ENCODE measurements around the gene ITGB8.
A peak's percentile ranks its signal among the peaks of the same experiment; 100 is the strongest.
"Not testable (repeated sequence)": the region's sequence is repeated elsewhere in the genome, so short reads cannot be mapped to it uniquely, and the experiment has no call there.

ITGB8 gene

GRCh38 chr7:20385126-20385525, 54.4 kb downstream of the ITGB8 start:
- no peak for DNase-seq (ENCODE audit: low spot score)

DNA sequence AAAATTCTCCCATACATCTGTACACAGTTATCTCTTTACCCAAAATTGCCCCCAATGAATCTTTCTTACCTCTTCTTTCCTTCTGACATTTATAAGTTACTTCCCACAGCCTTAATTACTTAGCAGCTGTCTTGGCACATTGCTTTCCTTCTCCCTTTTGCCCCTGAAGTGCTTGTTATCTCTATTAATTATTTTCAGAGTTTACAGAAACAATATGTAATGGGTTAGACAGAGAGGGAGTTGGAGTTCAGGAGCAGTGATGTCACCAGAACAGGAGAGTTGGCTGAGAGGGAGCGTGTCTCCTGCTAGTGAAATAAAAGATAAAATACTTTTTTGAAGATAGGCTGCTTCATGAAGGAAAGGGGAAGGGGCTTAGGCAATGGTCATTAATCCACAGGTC, 57.4 kb downstream of the ITGB8 start:
- DNase-seq (ENCODE audit: low spot score) = no peak

- DNase-seq (ENCODE audit: low spot score) = not testable (repeated sequence)
These were observed 58.5 kb downstream of the ITGB8 start for GRCh38 chr7:20389192-20389591.

DNA sequence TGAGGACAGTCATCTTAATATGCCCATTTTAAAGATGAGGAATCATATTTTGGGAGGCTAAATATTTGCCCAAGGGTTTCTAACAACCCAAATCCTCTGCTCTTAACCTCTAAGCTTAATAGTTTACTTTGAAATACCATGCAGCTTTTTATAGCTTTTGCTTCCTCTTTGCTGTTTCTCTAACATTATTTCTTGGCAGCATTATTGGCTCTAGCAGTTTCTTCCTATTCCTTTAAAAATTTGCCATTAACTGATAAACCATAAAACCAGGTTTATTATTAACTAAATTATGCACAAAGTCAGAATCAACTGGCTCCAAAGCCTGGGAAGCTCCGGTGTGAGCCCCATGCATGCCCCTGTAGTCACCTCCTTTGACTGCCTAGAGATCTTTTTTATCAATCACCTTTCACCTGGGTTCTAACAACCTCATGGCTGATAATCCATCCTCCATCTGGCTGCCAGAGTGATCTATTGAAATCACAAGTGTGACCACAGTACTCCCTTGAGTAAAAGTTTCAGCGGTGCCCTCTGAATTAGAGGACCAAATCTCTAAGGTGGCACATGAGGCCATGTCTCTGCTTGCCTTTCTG, 62.4 kb downstream of the ITGB8 start:
- DNase-seq (ENCODE audit: low spot score) = no peak

GRCh38 chr7:20393616-20394015, 62.9 kb downstream of the ITGB8 start:
- DNase-seq (ENCODE audit: low spot score) = no peak

GRCh38 chr7:20394284-20394683, 63.6 kb downstream of the ITGB8 start:
- no peak for DNase-seq (ENCODE audit: low spot score)

- no peak for DNase-seq (ENCODE audit: low spot score)
These were observed 64.4 kb downstream of the ITGB8 start for GRCh38 chr7:20395104-20395503.

DNA sequence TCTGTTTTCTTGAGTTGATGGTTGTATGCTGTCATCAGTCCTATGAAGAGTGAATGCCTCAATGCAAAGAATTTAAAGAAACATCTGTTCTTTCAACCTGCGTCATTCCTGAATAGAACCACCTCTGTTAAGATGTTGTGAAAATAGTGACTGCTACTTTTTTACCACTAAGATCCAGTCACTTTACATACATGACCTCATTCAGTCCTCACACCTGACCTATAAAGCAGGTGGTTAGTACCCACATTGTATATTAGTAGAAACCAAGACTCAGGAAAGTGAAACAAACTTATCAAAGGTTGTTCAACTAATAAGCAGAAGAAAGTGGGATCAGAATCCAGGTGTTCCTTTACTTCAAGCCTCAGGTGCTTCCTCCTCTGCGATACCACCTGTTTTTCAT, 64.8 kb downstream of the ITGB8 start:
- no peak for DNase-seq (ENCODE audit: low spot score)

GRCh38 chr7:20399521-20399920, 68.8 kb downstream of the ITGB8 start:
- DNase-seq (ENCODE audit: low spot score) = no peak

- DNase-seq (ENCODE audit: low spot score) = no peak
These were observed 71.4 kb downstream of the ITGB8 start for GRCh38 chr7:20401861-20402746.

DNA sequence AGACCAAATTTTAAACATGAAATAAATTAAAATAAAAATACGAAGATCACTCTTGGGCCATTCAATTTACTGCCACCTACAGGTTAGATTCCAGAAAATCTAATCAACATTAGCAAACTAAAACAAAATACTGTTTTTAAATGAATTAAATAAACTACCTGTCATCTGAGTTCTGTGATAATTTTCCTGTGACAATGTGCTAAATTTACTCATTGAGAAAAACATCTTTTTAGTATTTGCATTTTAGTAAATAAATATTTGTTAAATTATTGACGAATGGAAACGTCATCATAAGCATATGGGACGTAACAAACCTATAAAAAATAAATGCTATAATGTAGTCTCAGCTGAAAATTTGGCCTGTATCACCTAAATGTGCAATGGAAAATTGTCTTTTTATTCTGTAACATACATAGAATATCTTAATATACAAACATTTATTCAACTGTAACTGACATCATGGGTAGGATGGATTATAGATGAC, 72.1 kb downstream of the ITGB8 start:
- peak; percentile 15 for DNase-seq (ENCODE audit: low spot score)

DNA sequence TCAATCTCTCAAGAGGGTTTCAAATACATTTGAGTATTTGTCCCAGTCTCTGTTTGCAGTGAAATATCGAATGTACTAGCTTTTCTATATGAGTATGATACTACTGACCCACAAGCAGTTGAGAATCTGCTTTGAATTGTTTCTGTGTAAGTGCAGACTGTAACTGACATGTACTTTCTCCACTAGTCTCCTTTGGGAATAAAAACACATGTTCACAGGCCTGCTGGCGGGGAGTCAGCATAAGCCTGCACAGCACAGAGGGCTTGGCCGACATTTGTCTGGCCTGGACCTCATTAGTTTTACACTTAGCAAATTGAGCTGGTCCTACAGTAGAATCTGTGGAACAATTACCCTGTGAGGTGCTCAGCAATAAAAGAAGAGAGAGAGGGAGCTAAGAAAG, 72.6 kb downstream of the ITGB8 start:
- peak; percentile 20 for DNase-seq (ENCODE audit: low spot score)

DNA sequence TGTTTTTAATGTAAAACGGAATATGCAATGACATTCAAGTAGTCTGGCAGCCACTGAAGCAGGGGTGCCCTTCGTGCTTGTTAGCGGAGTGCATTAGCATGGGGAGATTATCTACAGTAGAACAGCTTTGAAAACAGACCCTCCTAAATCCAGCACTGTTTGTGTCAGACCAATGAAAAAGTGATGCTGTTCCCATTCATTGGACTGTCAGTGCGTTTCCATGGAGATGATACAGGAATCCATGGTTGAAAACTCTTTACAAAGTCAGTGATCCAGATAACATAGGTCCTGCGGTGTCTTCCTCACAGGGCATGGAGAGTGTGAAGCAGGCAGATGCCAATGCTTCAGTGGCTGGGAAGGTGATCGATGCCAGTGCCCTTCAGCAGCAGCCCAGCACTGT, 73.6 kb downstream of the ITGB8 start:
- no peak for DNase-seq (ENCODE audit: low spot score)

DNA sequence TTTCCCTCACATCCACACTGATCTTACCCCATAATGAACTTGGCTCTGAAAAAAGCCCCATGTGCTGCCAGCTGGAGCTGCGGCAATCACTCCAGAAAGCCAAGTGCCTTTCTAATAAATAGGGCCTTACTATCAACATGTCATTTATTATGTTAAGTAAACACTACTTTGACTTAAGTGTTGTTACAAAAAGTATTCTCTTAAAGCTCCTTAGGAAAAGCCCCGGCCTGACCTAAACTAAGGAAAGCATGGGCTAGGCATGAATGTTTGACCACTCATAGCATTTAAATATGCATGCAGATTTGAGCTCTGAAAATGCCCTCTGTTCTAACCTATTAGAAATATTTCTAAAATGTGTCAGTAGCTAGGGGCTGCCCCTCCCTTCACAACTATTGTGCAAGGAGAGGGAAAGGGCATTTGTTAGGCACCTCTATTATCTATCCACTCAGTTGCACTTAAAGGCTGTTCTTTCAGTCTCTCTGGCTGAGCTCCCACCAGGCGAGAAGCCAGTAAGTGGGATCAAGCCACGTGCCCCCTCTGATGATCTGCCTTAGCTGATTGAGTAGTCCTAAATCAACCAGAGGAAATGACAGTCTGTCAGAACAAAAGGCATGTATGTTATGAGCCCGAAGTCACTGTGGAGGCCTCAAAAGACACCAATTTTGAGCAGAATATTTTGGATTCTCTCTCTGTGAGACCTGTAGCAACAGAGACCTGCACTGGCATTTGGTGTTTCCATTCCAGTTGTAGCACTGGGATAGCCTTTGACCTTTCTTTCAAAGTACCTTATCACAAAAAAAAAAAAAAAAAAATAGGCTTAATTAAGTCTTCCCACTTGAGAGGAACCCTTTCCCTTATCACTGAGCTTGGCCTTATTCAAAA, 77.1 kb downstream of the ITGB8 start:
- peak; percentile 60 for DNase-seq (ENCODE audit: low spot score)

- peak; percentile 49 for DNase-seq (ENCODE audit: low spot score)
These were observed 77.7 kb downstream of the ITGB8 start for GRCh38 chr7:20408467-20408826.

- no peak for DNase-seq (ENCODE audit: low spot score)
These were observed 79.3 kb downstream of the ITGB8 start for GRCh38 chr7:20409961-20410360.

DNA sequence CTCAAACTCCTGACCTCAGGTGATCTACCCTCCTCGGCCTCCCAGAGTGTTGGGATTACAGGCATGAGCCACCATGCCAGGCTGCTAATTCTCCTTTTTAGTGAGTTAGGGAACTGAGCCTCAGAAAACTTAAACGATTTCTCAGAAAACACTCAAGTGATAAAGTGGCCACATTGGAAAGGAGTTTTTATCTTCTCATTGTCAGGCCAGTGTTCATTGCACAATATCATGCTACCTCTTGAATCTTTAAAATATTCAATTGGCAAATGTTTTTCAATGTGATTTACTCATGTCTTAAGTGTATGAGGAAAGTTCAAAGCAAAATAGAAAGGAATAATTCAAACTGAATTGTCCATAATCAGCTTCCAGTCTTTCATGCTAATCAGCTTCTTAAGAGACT, 80.7 kb downstream of the ITGB8 start:
- DNase-seq (ENCODE audit: low spot score) = no peak

- no peak for DNase-seq (ENCODE audit: low spot score)
These were observed 81.3 kb downstream of the ITGB8 start for GRCh38 chr7:20412032-20412431.

- no peak for DNase-seq (ENCODE audit: low spot score)
These were observed 86.6 kb downstream of the ITGB8 start for GRCh38 chr7:20417260-20417659.

DNA sequence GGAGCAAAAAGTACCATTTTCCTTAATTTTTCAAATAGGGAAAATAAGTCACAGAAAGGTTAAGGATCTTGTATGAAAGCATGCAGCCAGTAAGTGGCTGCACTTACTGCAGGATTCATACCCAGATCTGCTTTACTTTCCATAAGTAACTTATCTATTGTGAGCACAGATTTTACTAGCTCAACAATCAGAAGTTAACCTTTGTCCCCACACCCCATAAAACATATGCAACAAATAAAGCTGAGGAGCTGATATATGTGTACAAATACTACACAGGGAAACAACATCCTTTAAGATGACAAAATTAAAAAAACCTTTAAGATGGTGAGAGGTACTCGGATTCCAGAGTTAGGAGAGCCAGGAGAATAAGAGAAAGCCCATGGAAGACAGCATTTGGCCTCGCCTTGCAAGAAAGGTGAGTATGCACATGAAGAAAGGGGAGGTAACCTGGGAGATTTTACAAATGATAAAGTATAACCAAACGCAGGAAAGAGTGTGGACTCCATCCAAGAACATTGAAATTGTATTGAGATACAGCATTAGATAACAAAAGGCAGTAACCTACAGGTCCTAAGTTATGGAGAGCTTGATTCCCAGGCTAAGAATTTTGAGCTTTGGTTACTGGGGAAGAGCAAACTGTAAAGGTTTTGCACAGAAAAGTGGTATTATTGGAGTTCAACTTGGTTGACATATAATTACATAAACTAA, 87.1 kb downstream of the ITGB8 start:
- DNase-seq (ENCODE audit: low spot score) = no peak

DNA sequence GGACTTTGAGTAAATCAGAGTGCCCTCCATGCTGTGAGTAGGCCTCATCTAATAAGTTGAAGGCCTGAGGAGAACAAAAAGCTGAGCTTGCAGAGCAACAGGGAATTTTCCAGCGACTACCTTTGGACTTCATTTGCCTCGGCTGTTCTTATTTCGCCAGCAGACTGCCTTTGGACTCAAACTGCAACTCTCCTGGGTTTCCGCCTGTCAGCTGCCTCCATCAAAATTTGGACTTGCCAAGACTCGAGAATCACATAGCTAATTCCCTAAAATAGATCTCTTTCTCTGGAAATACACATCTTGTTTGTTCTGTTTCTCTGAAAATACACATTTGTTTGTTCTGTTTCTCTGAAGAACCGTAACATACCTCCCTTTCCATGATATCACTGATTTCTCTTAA, 93.8 kb downstream of the ITGB8 start:
- DNase-seq (ENCODE audit: low spot score) = no peak

- DNase-seq (ENCODE audit: low spot score) = no peak
These were observed 100.0 kb downstream of the ITGB8 start for GRCh38 chr7:20430664-20431063.

Measured in AG20443 (cell line).